Activated CD4-positive, alpha-beta T cell treated with anti-CD3 and anti-CD28 coated beads, Interleukin-2, Interleukin-4, amounts not matched to agents 100 ng/mL and 50 ng/mL, durations not matched to agents 16 hours and 8 hours (primary cell): ENCODE results near the gene MAP4K2.

ENCODE experiments used
- DNase-seq: peaks from one replicate; pipeline ENCODE4 v3.0.0-alpha.2; 2020; ENCODE audit warnings: low spot score

Gene MAP4K2

DNA sequence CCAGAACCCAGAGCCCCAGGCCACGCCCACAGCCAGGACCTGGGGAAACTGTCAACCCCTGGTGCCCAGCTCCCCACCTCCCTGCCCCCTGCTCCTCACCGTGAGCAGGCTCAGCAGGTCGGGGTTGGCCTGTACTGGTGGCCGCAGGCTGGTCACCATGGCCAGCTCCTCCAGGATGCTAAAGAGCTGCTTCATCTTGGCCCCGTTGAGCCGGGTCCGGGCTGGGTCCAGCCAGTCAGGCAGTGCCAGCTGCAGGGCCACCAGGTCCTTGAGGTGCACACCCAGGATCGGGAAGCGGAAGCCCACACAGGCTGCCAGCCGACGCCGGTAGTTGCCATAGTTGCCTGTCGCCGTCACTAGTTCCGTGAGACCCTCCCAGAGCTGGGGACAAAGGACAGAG lies 66.4 kb downstream of the MAP4K2 start:
- no peak for DNase-seq

DNA sequence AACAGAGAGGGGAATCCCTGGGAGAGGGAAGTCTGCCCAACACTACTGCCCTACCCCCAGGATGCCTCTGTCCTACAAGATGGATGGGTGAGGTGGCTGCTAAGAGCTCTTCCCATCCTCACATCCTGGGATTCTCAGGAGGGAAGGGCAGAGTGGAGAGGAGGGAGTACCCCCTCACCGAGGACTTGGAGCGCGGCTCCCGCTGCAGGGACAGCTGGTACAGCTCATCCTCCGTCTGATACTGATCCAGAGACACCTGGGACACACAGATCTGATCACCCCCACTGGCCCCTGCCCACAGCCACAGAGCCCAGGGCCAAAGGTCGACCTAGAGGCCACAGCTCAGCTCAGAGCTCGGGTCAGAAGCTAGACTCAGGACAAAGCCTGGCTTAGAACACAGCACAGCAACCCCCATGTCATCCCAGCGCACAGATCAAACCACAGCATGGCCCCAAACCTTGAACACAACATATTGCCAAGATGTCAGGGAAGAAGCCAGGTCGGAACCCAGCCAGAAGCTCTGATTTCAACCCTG lies 67.2 kb downstream of the MAP4K2 start:
- DNase-seq: no peak
